SK-N-SH (cell line): ENCODE data around the gene ACTN2. TPM values are rescaled to one million over a fixed set of nuclear protein-coding genes. Genes with fewer than 3 reads are reported as not detected.

ENCODE experiments used
- CTCF ChIA-PET: fragments of 300-600, 350-600 bp; formaldehyde crosslinking; extraction: SDS; loops from one replicate; lab custom pipeline; 2021; lab: Yijun Ruan, JAX
- POLR2A ChIA-PET: fragments of 350-600 bp; sonication (Branson Sonifier 250); formaldehyde crosslinking; extraction: SDS; loops from one replicate; lab custom pipeline; 2020; ENCODE audit warnings: antibody characterized with exemption, inconsistent platforms; lab: Yijun Ruan, JAX
- DNase-seq: peaks from one replicate; pipeline ENCODE4 v3.0.0; 2012
- H2AFZ ChIP-seq: fragments of 200-600 bp; sonication (generic); 2 replicates; pipeline ENCODE4 v1.8.1; 2016; ENCODE audit warnings: antibody characterized with exemption, mild to moderate bottlenecking, low read depth
- H3F3A ChIP-seq: fragments of 200-600 bp; sonication (generic); replicated peaks from 2 replicates; pipeline ENCODE3; 2016; ENCODE audit warnings: antibody characterized with exemption, mild to moderate bottlenecking; ENCODE audit not compliant: insufficient read depth
- H3K27ac ChIP-seq, 2 experiments: fragments of 200-500 bp in 1 of 2; fragments of 200-600 bp in 1 of 2; sonication (Bioruptor generic) in 1 of 2; sonication (generic), shearing (Covaris generic) in 1 of 2; 2 replicates each; pipeline versions ENCODE4 v1.5.1 to v1.6.1; 2014 to 2016; ENCODE audit warnings: low read depth in 2 of 2, inconsistent platforms in 1 of 2, low read length in 1 of 2, mild to moderate bottlenecking in 1 of 2, mixed read lengths in 1 of 2
- H3K27me3 ChIP-seq: fragments of 200-600 bp; sonication (generic), shearing (Covaris generic); 2 replicates; pipeline ENCODE4 v1.6.1; 2016; ENCODE audit warnings: mixed run types; ENCODE audit not compliant: insufficient read depth
- H3K36me3 ChIP-seq, 2 experiments: fragments of 200-500 bp in 1 of 2; fragments of 200-600 bp in 1 of 2; sonication (Bioruptor generic) in 1 of 2; sonication (generic) in 1 of 2; replicated peaks in 1 of 2; 2 replicates each; pipeline versions ENCODE3 to v1.5.1; 2014 to 2016; ENCODE audit warnings: low read length in 1 of 2, mild to moderate bottlenecking in 1 of 2; ENCODE audit not compliant: insufficient read depth in 2 of 2, control insufficient read depth in 1 of 2
- H3K4me1 ChIP-seq, 2 experiments: fragments of 200-500 bp in 1 of 2; fragments of 200-600 bp in 1 of 2; sonication (Bioruptor generic) in 1 of 2; sonication (generic), shearing (Covaris generic) in 1 of 2; 2 replicates each; pipeline versions ENCODE4 v1.5.1 to v1.6.1; 2014 to 2016; ENCODE audit warnings: low read depth in 1 of 2, low read length in 1 of 2, mixed run types in 1 of 2; ENCODE audit not compliant: insufficient read depth in 2 of 2, control insufficient read depth in 1 of 2
- H3K4me2 ChIP-seq: fragments of 200-600 bp; sonication (generic), shearing (Covaris generic); 2 replicates; pipeline ENCODE4 v1.6.1; 2017; ENCODE audit warnings: mixed run types
- H3K4me3 ChIP-seq, 2 experiments: fragments of 200-500 bp in 1 of 2; fragments of 200-600 bp in 1 of 2; sonication (Bioruptor generic) in 1 of 2; sonication (generic), shearing (Covaris generic) in 1 of 2; 2 replicates each; pipeline versions ENCODE4 v1.5.1 to v1.8.1; 2014 to 2016; ENCODE audit warnings: low read depth in 2 of 2, inconsistent platforms in 1 of 2, low read length in 1 of 2, mild to moderate bottlenecking in 1 of 2, mixed read lengths in 1 of 2, moderate library complexity in 1 of 2
- H3K79me2 ChIP-seq: fragments of 200-600 bp; sonication (generic); 2 replicates; pipeline ENCODE4 v1.8.1; 2017; ENCODE audit warnings: mild to moderate bottlenecking; ENCODE audit not compliant: insufficient read depth
- H3K9ac ChIP-seq: fragments of 200-600 bp; sonication (generic); 2 replicates; pipeline ENCODE4 v1.6.1; 2017; ENCODE audit warnings: mixed run types
- H3K9me2 ChIP-seq: fragments of 200-600 bp; sonication (generic); 2 replicates; pipeline ENCODE4 v1.6.1; 2017; ENCODE audit warnings: mixed run types
- H3K9me3 ChIP-seq: fragments of 200-600 bp; sonication (generic); 2 replicates; pipeline ENCODE4 v1.6.1; 2017; ENCODE audit warnings: mixed run types, mild to moderate bottlenecking, moderate library complexity
- H4K20me1 ChIP-seq: fragments of 200-600 bp; sonication (generic); 2 replicates; pipeline ENCODE4 v1.6.1; 2017; ENCODE audit warnings: mild to moderate bottlenecking, mixed run types; ENCODE audit not compliant: insufficient read depth
- EZH2phosphoT487 ChIP-seq: fragments of 200-600 bp; sonication (generic); IDR thresholded peaks from 2 replicates; pipeline ENCODE4 v1.6.1; 2017; ENCODE audit warnings: low read depth, mixed run types, mild to moderate bottlenecking, antibody characterized with exemption, moderate library complexity, borderline replicate concordance
- GABPA ChIP-seq: IDR thresholded peaks from 2 replicates; pipeline ENCODE4 v1.4.0; 2012; ENCODE audit warnings: low read depth, mild to moderate bottlenecking
- RXRA ChIP-seq: IDR thresholded peaks from 2 replicates; pipeline ENCODE4 v1.4.0; 2012; ENCODE audit warnings: low read depth, mild to moderate bottlenecking, borderline replicate concordance
- TAF1 ChIP-seq: IDR thresholded peaks from 2 replicates; pipeline ENCODE4 v1.6.1; 2012; ENCODE audit warnings: low read depth, mild to moderate bottlenecking, low read length, moderate library complexity, borderline replicate concordance
- WGBS: methylation state at CpG from one replicate; pipeline ENCODE4 v1.1.6; 2017; ENCODE audit warnings: low lambda C conversion rate; 5-methylcytosine and 5-hydroxymethylcytosine counted together
- polyA plus RNA-seq, 3 experiments: library from polyadenylated mRNA; depleted of rRNA; stranded (reverse); fragments of >200 nt; gene quantifications; 2 replicates each; pipeline ENCODE4 v1.2.3, GENCODE V29; 2012
- TF ChIP-seq, protein P1 (sequence below): IDR thresholded peaks from 2 replicates; pipeline ENCODE4 v1.4.0; 2012; ENCODE audit warnings: low read depth
- TF ChIP-seq, protein P2 (sequence below): IDR thresholded peaks from 2 replicates; pipeline ENCODE4 v1.6.1; 2012; ENCODE audit warnings: mild to moderate bottlenecking, low read depth, low read length, moderate library complexity

Gene ACTN2
- polyA plus RNA-seq, 1 of the 3 experiments (the other 2 are of a cell fraction), result 0.15 TPM

DNA sequence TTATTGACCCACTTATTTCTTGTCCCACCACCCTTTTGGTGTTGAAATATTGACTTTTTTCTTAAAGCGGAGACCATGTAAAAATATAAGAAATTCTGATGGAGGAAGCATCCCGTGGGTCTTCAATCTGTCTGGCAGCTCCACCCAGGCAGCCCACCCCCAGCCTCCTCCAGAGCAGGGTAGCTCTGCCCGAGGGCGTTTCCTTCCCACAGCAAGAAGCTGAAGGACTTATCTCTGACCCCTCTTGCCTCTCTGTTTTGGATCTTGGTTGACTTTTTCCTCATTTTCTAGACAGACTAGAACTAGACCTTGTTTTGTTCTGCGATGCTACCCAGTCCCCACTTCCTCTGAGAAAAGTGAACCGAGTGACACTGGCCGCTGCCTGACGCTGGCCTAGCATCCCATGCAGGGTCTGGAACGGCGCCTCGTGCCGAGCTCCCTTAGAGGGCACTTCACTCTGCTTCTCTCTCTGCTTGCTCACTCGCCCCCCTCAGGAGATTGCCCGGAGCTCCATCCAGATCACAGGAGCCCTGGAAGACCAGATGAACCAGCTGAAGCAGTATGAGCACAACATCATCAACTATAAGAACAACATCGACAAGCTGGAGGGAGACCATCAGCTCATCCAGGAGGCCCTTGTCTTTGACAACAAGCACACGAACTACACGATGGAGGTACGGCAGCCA lies 68.4 kb downstream of the ACTN2 start:
- Histone ChIP-seq H3K4me3 (no peak overlapping the region), H3K27ac (no peak overlapping the region), H3K9ac (no peak overlapping the region), H3K4me2 (no peak overlapping the region), H3K9me2 (no peaks in the 10 kb centered on the region), H3K79me2 (no peaks in the 10 kb centered on the region), H3K36me3 (no peaks in the 10 kb centered on the region), H3K9me3 (no peaks in the 10 kb centered on the region), H3K4me1 (peaks cover 0 to 2% of the 10 kb centered on the region in 2 experiments; a peak in 1 of 4 replicates), H3K27me3 (no peaks in the 10 kb centered on the region), H4K20me1 (no peaks in the 10 kb centered on the region), H3F3A (no peaks in the 10 kb centered on the region), H2AFZ (no peak overlapping the region)
- TF ChIP-seq TAF1, result no peak
- TF ChIP-seq, protein P1, sequence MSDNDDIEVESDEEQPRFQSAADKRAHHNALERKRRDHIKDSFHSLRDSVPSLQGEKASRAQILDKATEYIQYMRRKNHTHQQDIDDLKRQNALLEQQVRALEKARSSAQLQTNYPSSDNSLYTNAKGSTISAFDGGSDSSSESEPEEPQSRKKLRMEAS, result no peak
- no peak for TF ChIP-seq RXRA
- 69% methylated on average over 16 of the region's 18 CpGs for WGBS
- DNase-seq, result no peak
- POLR2A ChIA-PET, result no interaction called here
- CTCF ChIA-PET, result interaction anchor here (1.3 to 2.7 kb wide), 3 partner anchors 9 to 808 kb away, joined by 3 to 14 read pairs (median 4); no protein-coding TSS in a partner anchor

DNA sequence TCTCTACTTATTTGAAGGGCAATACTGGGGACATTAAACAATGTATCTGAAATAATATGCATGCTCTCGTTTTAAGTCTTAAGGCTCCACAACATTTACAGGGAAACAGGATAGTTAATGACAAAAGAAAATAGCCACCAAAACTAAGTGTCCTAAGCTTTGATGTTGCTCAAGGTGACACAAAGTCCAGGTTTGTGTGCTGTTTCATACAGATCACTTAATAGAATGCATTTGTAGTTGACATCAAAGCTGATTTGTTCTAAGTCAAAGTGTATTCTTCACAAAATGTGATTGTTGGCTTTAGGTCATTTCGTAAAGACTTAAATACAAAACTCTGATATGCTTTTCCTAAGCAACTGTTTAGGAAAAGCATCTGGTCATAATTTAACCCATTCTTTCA lies 71.3 kb downstream of the ACTN2 start:
- no peak overlapping the region for H3K9ac ChIP-seq
- 79% methylated on average over 2 of the region's 2 CpGs for WGBS
- H3K27ac ChIP-seq, result no peak overlapping the region
- no peak overlapping the region for H2AFZ ChIP-seq
- no peak overlapping the region for H3K4me3 ChIP-seq
- H3K79me2 ChIP-seq, result no peaks in the 10 kb centered on the region
- H3K4me1 ChIP-seq, result peaks cover 0 to 2% of the 10 kb centered on the region in 2 experiments; a peak in 1 of 4 replicates
- no peaks in the 10 kb centered on the region for H3K27me3 ChIP-seq
- TF ChIP-seq GABPA (no peak), EZH2phosphoT487 (no peak)
- TF ChIP-seq, protein P2, sequence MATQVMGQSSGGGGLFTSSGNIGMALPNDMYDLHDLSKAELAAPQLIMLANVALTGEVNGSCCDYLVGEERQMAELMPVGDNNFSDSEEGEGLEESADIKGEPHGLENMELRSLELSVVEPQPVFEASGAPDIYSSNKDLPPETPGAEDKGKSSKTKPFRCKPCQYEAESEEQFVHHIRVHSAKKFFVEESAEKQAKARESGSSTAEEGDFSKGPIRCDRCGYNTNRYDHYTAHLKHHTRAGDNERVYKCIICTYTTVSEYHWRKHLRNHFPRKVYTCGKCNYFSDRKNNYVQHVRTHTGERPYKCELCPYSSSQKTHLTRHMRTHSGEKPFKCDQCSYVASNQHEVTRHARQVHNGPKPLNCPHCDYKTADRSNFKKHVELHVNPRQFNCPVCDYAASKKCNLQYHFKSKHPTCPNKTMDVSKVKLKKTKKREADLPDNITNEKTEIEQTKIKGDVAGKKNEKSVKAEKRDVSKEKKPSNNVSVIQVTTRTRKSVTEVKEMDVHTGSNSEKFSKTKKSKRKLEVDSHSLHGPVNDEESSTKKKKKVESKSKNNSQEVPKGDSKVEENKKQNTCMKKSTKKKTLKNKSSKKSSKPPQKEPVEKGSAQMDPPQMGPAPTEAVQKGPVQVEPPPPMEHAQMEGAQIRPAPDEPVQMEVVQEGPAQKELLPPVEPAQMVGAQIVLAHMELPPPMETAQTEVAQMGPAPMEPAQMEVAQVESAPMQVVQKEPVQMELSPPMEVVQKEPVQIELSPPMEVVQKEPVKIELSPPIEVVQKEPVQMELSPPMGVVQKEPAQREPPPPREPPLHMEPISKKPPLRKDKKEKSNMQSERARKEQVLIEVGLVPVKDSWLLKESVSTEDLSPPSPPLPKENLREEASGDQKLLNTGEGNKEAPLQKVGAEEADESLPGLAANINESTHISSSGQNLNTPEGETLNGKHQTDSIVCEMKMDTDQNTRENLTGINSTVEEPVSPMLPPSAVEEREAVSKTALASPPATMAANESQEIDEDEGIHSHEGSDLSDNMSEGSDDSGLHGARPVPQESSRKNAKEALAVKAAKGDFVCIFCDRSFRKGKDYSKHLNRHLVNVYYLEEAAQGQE, result no peak
- ChIA-PET CTCF (interaction anchor here (1.0 to 2.6 kb wide), 3 partner anchors 10 to 153 kb away, joined by 3 to 9 read pairs (median 8); partner anchors contain the start of gene HEATR1), POLR2A (interaction anchor here (0.7 kb wide), 1 partner anchor 351 kb away, joined by 3 read pairs; no protein-coding TSS in a partner anchor)
- H3K9me3 ChIP-seq, result no peaks in the 10 kb centered on the region
- H3K9me2 ChIP-seq, result no peaks in the 10 kb centered on the region
- no peaks in the 10 kb centered on the region for H4K20me1 ChIP-seq
- DNase-seq, result no peak
- no peaks in the 10 kb centered on the region for H3F3A ChIP-seq
- H3K36me3 ChIP-seq, result no peaks in the 10 kb centered on the region
- H3K4me2 ChIP-seq, result no peak overlapping the region
